H1 (cell line): Measurements from ENCODE around the gene ICE1. TPM values are rescaled to one million over a fixed set of nuclear protein-coding genes. Genes with fewer than 3 reads are reported as not detected.

Experiments used
- CTCF ChIA-PET: fragments of 300-600 bp; sonication (Branson Sonifier 250); formaldehyde crosslinking; loops from one replicate; lab custom pipeline; 2021; ENCODE audit not compliant: partially characterized antibody; lab: Charles Lee
- POLR2A ChIA-PET: fragments of 300-600 bp; sonication (Branson Sonifier 250); formaldehyde crosslinking; loops from one replicate; lab custom pipeline; 2021; ENCODE audit warnings: inconsistent platforms; ENCODE audit not compliant: partially characterized antibody; lab: Charles Lee
- DNase-seq, 2 experiments: peaks; one replicate each; pipeline versions ENCODE4 v3.0.0 to v3.0.0-alpha.2; 2010 to 2022; ENCODE audit warnings: low spot score in 2 of 2, low read depth in 1 of 2, mixed read lengths in 1 of 2
- FAIRE-seq: peaks from 2 replicates; lab custom pipeline; 2011; peaks lifted over from hg19 to GRCh38; lab: Jason Lieb, UNC
- H2AFZ ChIP-seq: 2 replicates; pipeline ENCODE4 v1.8.1; 2012; ENCODE audit warnings: low read length, inconsistent platforms
- H2AK5ac ChIP-seq: 2 replicates; pipeline ENCODE4 v1.6.1; 2013; ENCODE audit warnings: low read depth, low read length
- H2BK120ac ChIP-seq: replicated peaks from 2 replicates; pipeline ENCODE3; 2013; ENCODE audit warnings: low read depth, low read length, inconsistent platforms
- H2BK12ac ChIP-seq: 2 replicates; pipeline ENCODE4 v1.6.1; 2013; ENCODE audit warnings: low read depth, low read length
- H2BK15ac ChIP-seq: 2 replicates; pipeline ENCODE4 v1.6.1; 2013; ENCODE audit warnings: low read length
- H2BK20ac ChIP-seq: 2 replicates; pipeline ENCODE4 v1.6.1; 2013; ENCODE audit warnings: low read length
- H2BK5ac ChIP-seq: 2 replicates; pipeline ENCODE4 v1.6.1; 2013; ENCODE audit warnings: low read depth, low read length
- H3K14ac ChIP-seq: 2 replicates; pipeline ENCODE4 v1.6.1; 2013; ENCODE audit warnings: inconsistent platforms; ENCODE audit not compliant: insufficient read length
- H3K18ac ChIP-seq: 2 replicates; pipeline ENCODE4 v1.6.1; 2013; ENCODE audit warnings: low read length; ENCODE audit errors: extremely low read depth
- H3K23ac ChIP-seq: 2 replicates; pipeline ENCODE4 v1.6.1; 2013; ENCODE audit warnings: inconsistent platforms; ENCODE audit not compliant: insufficient read length
- H3K23me2 ChIP-seq: 2 replicates; pipeline ENCODE4 v1.6.1; 2013; ENCODE audit warnings: low read depth, low read length
- H3K27ac ChIP-seq: 2 replicates; pipeline ENCODE4 v1.6.1; 2011; ENCODE audit warnings: low read depth, low read length, inconsistent platforms
- H3K27me3 ChIP-seq, 4 experiments: replicated peaks in 1 of 4; 1 replicate in 1 of 4; 2 replicates in 3 of 4; pipeline versions ENCODE4 v1.6.1 to v1.8.1; 2011 to 2013; ENCODE audit warnings: low read length in 3 of 4, mild to moderate bottlenecking in 3 of 4, inconsistent platforms in 2 of 4, mixed read lengths in 2 of 4, moderate library complexity in 1 of 4; ENCODE audit not compliant: control insufficient read depth in 3 of 4, insufficient read depth in 3 of 4; ENCODE audit errors: extremely low read depth in 1 of 4
- H3K36me3 ChIP-seq, 4 experiments: 2 replicates each; pipeline versions ENCODE4 v1.6.1 to v1.8.1; 2011 to 2013; ENCODE audit warnings: mild to moderate bottlenecking in 4 of 4, low read length in 3 of 4, moderate library complexity in 2 of 4, control low read depth in 1 of 4, inconsistent platforms in 1 of 4; ENCODE audit not compliant: insufficient read depth in 4 of 4, control insufficient read depth in 2 of 4
- H3K4ac ChIP-seq: replicated peaks from 2 replicates; pipeline ENCODE3; 2013; ENCODE audit warnings: low read length, low read depth, mixed read lengths, inconsistent platforms; ENCODE audit not compliant: insufficient read length
- H3K4me1 ChIP-seq, 4 experiments: replicated peaks in 1 of 4; 1 replicate in 1 of 4; 2 replicates in 3 of 4; pipeline versions ENCODE4 v1.6.1 to v1.8.1; 2011 to 2013; ENCODE audit warnings: low read length in 3 of 4, inconsistent platforms in 2 of 4, mixed read lengths in 1 of 4; ENCODE audit not compliant: insufficient read depth in 4 of 4, control insufficient read depth in 3 of 4
- H3K4me2 ChIP-seq, 2 experiments: 2 replicates each; pipeline versions ENCODE4 v1.6.1 to v1.8.1; 2011 to 2013; ENCODE audit warnings: low read depth in 2 of 2, low read length in 2 of 2, control low read depth in 1 of 2, inconsistent platforms in 1 of 2, mild to moderate bottlenecking in 1 of 2; ENCODE audit not compliant: insufficient read depth in 1 of 2
- H3K4me3 ChIP-seq, 4 experiments: fragments of 200-600, 300-600 bp in 1 of 4; sonication (generic), shearing (Covaris generic), sonication (Bioruptor Twin) in 1 of 4; 2 replicates each; pipeline versions ENCODE4 v1.5.1 to v1.8.1; 2011 to 2016; ENCODE audit warnings: low read length in 4 of 4, low read depth in 3 of 4, control low read depth in 2 of 4, inconsistent platforms in 2 of 4, mild to moderate bottlenecking in 2 of 4, mixed read lengths in 1 of 4, moderate library complexity in 1 of 4; ENCODE audit not compliant: insufficient read depth in 2 of 4; ENCODE audit errors: extremely low read depth in 1 of 4
- H3K56ac ChIP-seq: replicated peaks from 2 replicates; pipeline ENCODE3; 2013; ENCODE audit warnings: low read depth, mild to moderate bottlenecking, mixed read lengths, low read length, inconsistent platforms; ENCODE audit not compliant: insufficient read length
- H3K79me1 ChIP-seq: 2 replicates; pipeline ENCODE4 v1.6.1; 2013; ENCODE audit warnings: low read depth, low read length, control low read depth
- H3K79me2 ChIP-seq, 2 experiments: 2 replicates each; pipeline versions ENCODE4 v1.6.1 to v1.8.1; 2012 to 2013; ENCODE audit warnings: low read length in 2 of 2, mild to moderate bottlenecking in 2 of 2, inconsistent platforms in 1 of 2; ENCODE audit not compliant: insufficient read depth in 2 of 2, control insufficient read depth in 1 of 2
- H3K9ac ChIP-seq, 4 experiments: replicated peaks in 1 of 4; 1 replicate in 1 of 4; 2 replicates in 3 of 4; pipeline versions ENCODE4 v1.6.1 to v1.8.1; 2011 to 2013; ENCODE audit warnings: low read depth in 3 of 4, low read length in 3 of 4, control low read depth in 2 of 4, mild to moderate bottlenecking in 2 of 4, moderate library complexity in 2 of 4, inconsistent platforms in 1 of 4; ENCODE audit errors: extremely low read depth in 1 of 4
- H3K9me3 ChIP-seq, 2 experiments: 2 replicates each; pipeline versions ENCODE4 v1.6.1 to v1.8.1; 2012 to 2013; ENCODE audit warnings: mild to moderate bottlenecking in 2 of 2, moderate library complexity in 2 of 2, control low read depth in 1 of 2, inconsistent platforms in 1 of 2, low read depth in 1 of 2, low read length in 1 of 2, mixed read lengths in 1 of 2; ENCODE audit not compliant: insufficient read depth in 2 of 2
- H4K20me1 ChIP-seq, 2 experiments: replicated peaks in 1 of 2; 2 replicates each; pipeline versions ENCODE3 to v1.8.1; 2011 to 2013; ENCODE audit warnings: inconsistent platforms in 2 of 2, low read length in 2 of 2, mild to moderate bottlenecking in 1 of 2; ENCODE audit not compliant: insufficient read depth in 2 of 2, control insufficient read depth in 1 of 2
- H4K5ac ChIP-seq: 2 replicates; pipeline ENCODE4 v1.6.1; 2013; ENCODE audit warnings: low read length, low read depth, mixed read lengths, inconsistent platforms; ENCODE audit not compliant: insufficient read length
- H4K8ac ChIP-seq: 2 replicates; pipeline ENCODE4 v1.8.0; 2013; ENCODE audit warnings: mild to moderate bottlenecking, moderate library complexity, low read length, inconsistent platforms; ENCODE audit not compliant: insufficient read depth; ENCODE audit errors: extremely low read depth
- H4K91ac ChIP-seq: replicated peaks from 2 replicates; pipeline ENCODE3; 2013; ENCODE audit warnings: low read length, mixed read lengths, inconsistent platforms; ENCODE audit not compliant: insufficient read length
- CHD2 ChIP-seq: IDR thresholded peaks from 2 replicates; pipeline ENCODE4 v1.6.1; 2012; ENCODE audit warnings: low read length, improper control_type of control experiment
- E2F6 ChIP-seq: IDR thresholded peaks from 2 replicates; pipeline ENCODE4 v1.6.1; 2012; ENCODE audit warnings: inconsistent platforms
- GABPA ChIP-seq: IDR thresholded peaks from 2 replicates; pipeline ENCODE4 v1.6.1; 2011; ENCODE audit warnings: mild to moderate bottlenecking, low read length, moderate library complexity, borderline replicate concordance; ENCODE audit not compliant: insufficient read depth
- HDAC2 ChIP-seq, 2 experiments: fragments of 300-600 bp in 1 of 2; sonication (generic) in 1 of 2; IDR thresholded peaks; 2 replicates each; pipeline ENCODE4 v1.6.1; 2011 to 2012; ENCODE audit warnings: low read depth in 2 of 2, low read length in 2 of 2, mild to moderate bottlenecking in 2 of 2, moderate library complexity in 2 of 2, borderline replicate concordance in 1 of 2, inconsistent platforms in 1 of 2
- KDM4A ChIP-seq: IDR thresholded peaks from one replicate; pipeline ENCODE4 v1.7.1; 2012; ENCODE audit warnings: low read depth, mild to moderate bottlenecking, moderate library complexity, low read length, inconsistent platforms; ENCODE audit not compliant: severe bottlenecking
- TAF7 ChIP-seq: optimal IDR thresholded peaks from 2 replicates; pipeline ENCODE3; 2011; ENCODE audit warnings: low read depth, mild to moderate bottlenecking, inconsistent platforms, low read length, moderate library complexity, borderline replicate concordance
- WGBS, 2 experiments: shearing (Covaris generic) in 1 of 2; methylation state at CpG; one replicate each; pipeline versions ENCODE4 v1.1.6 to v1.1.7; 2013 to 2015; ENCODE audit warnings: low lambda C conversion rate in 2 of 2, mixed read lengths in 2 of 2, inconsistent platforms in 1 of 2, low coverage in 1 of 2, missing lambda C conversion rate in 1 of 2; ENCODE audit not compliant: insufficient replicate concordance in 2 of 2, insufficient coverage in 1 of 2, insufficient read length in 1 of 2; ENCODE audit errors: extremely low coverage in 1 of 2, missing lambda C conversion rate in 1 of 2; 5-methylcytosine and 5-hydroxymethylcytosine counted together
- polyA plus RNA-seq, 7 experiments: library from polyadenylated mRNA; depleted of rRNA in 3 of 7; stranded (reverse) in 5 of 7; unstranded in 2 of 7; fragments of >200 nt in 5 of 7; fragments of 200-250 nt in 2 of 7; gene quantifications; 1 replicate in 5 of 7; 2 replicates in 1 of 7; 4 replicates in 1 of 7; pipeline versions ENCODE4 v1.2.1 to v1.2.3, GENCODE V29; 2011 to 2013; ENCODE audit warnings: missing spikeins in 2 of 7, mixed read lengths in 2 of 7
- total RNA-seq: library from RNA; stranded (reverse); fragmentation: NEBNext Ultra II Directional; extraction: Animal tissue kit (Norgen Biotek cat#: 25700); gene quantifications from 2 replicates; pipeline ENCODE4 v1.2.1, GENCODE V29; 2021

Gene ICE1
- total and polyA plus RNA-seq, 2 of the 8 experiments (the other 6 are each of a cell fraction or from before 2014, with no cell fraction given), result 11.8 to 53.9 TPM

GRCh38 chr5:5532306-5533076 is 110.0 kb downstream of the ICE1 start:
- no peaks in the 10 kb centered on the region; a peak in 1 of 4 replicates for H3K9me3 ChIP-seq
- H2BK120ac ChIP-seq, result no peak overlapping the region
- no peak overlapping the region for H4K5ac ChIP-seq
- H4K8ac ChIP-seq, result no peak overlapping the region
- 90% methylated on average over 13 of the region's 13 CpGs; no CpG with 5 or more reads in 1 of the 2 experiments for WGBS, 2 experiments
- no peak overlapping the region for H3K18ac ChIP-seq
- TF ChIP-seq KDM4A (no peak), CHD2 (no peak), GABPA (no peak), E2F6 (no peak), HDAC2 (IDR thresholded peaks at IDR 0.05; ENCODE audit: borderline replicate concordance in 1 of 2, low read depth in 2 of 2, low read length in 2 of 2) (no peak), TAF7 (no peak)
- H3K36me3 ChIP-seq, result no peaks in the 10 kb centered on the region
- no peaks in the 10 kb centered on the region for H3K79me1 ChIP-seq
- H3K56ac ChIP-seq, result no peak overlapping the region
- ChIA-PET POLR2A (no interaction called here), CTCF (interaction anchor here (0.8 kb wide), 1 partner anchor 335 kb away, joined by 3 read pairs; no protein-coding TSS in a partner anchor)
- no peaks in the 10 kb centered on the region; a peak in 1 of 7 replicates for H3K27me3 ChIP-seq
- H3K27ac ChIP-seq, result no peak overlapping the region
- H3K9ac ChIP-seq, result no peak overlapping the region
- H2BK20ac ChIP-seq, result no peak overlapping the region; the same call in 1 of the 2 replicates
- no peak for FAIRE-seq
- H3K4me1 ChIP-seq, result peaks cover 0 to 11% (median 0%) of the 10 kb centered on the region in 4 experiments; a peak in 1 of 7 replicates
- H2AFZ ChIP-seq, result no peak overlapping the region
- H3K79me2 ChIP-seq, result no peaks in the 10 kb centered on the region
- H2BK12ac ChIP-seq, result no peak overlapping the region
- no peak overlapping the region for H3K4me3 ChIP-seq
- H2BK5ac ChIP-seq, result no peak overlapping the region
- no peak overlapping the region for H3K14ac ChIP-seq
- no peaks in the 10 kb centered on the region for H4K20me1 ChIP-seq
- no peak overlapping the region for H3K23ac ChIP-seq
- H3K4me2 ChIP-seq, result no peak overlapping the region
- no peaks in the 10 kb centered on the region for H3K23me2 ChIP-seq
- H2AK5ac ChIP-seq, result peak overlapping the region; percentile 48; the same call in 1 of the 2 replicates
- no peak overlapping the region for H4K91ac ChIP-seq
- DNase-seq, result no peak
- peak overlapping the region; percentile 72; the same call in 1 of the 2 replicates for H2BK15ac ChIP-seq
- H3K4ac ChIP-seq, result no peak overlapping the region
